CD4-positive, alpha-beta T cell treated with Interleukin-17A for 1 hour (primary cell): ENCODE results near the gene EXOSC10.

ENCODE experiments used
- DNase-seq: peaks from one replicate; pipeline ENCODE4 v3.0.0-alpha.2; 2020

Gene EXOSC10

DNA sequence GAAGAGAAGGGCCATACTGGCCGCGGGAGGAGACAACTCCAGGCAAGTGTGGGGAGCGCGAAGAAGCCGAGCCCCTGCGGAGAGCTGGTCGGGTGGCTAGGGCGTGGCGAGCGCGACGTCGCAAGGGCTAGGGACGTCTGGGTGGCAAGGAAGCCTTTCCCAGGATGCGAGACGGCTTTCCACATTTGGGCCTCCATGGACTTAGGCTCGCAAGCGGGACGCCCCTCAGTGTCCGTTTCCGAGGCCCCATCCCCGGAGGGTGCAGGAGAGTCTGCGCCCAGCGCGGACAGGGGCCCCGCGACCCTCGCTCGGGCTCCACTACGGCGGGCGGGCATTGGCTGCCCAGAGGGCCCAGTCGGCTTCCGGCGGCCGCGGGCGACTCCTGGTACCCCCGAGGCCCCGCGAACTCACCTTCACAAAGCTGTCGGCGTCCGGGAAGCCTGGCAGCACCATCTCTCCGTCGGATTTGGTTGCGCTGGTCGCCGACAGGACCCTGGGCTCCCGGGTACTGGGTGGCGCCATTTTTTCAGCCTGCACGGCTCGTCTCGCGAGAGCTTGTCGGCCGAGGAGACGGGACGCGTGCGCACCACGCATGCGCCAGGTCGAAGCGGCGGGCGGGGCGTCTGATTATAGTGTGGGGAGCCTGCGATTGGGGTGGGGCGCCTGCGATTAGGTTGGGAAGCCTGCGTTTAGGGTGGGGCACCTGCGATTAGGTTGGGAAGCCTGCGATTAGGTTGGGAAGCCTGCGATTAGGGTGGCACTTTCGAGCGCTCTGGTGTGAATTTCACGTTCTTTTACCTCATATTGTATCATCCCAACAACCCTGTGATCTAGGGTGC, at the start of gene EXOSC10:
Gene EXOSC10, minus strand, starts transcription at position 560 of the 839 bp plus-strand sequence. Its CDS starts 38 bp downstream, at position 522.
- peak; percentile 95 for DNase-seq

- DNase-seq, result no peak
Observed at GRCh38 chr1:11147197-11147770, 47.6 kb upstream of the EXOSC10 start.

- DNase-seq, result no peak
Observed at GRCh38 chr1:11145741-11146140, 46.1 kb upstream of the EXOSC10 start.

DNA sequence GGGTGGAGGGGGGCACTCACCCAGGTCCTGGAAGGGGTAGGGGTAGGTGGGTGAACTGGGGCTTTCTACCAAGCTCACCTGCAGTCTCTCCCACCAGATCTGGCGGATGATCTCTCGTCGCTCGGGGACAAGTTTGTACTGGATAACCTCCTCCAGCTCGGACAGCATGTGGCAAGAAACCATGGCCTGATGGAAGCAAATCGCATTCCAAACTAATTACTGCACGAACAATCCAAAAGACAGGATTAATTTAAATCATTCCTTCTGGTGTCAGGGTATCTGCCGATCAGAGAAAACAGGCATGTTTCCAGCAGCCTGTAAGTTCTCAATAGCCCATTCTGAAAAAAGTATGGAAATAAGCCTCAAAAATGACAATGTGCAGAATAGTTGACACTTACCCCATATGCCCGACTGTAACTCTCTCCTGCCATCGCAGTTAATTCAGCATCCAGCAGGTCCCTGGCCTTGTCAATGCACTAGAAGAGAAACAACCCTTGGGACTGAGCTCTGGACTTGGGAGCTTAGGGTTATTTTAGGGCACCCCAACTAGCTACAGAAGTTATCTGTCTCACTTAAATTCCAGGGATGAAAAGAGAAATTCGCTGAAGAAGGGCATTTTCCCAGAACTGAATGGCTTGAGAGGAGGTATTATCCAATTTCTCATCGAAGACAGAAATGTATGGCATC, 45.0 kb upstream of the EXOSC10 start:
- no peak for DNase-seq

GRCh38 chr1:11143907-11144306, 44.2 kb upstream of the EXOSC10 start:
- DNase-seq, result no peak

DNA sequence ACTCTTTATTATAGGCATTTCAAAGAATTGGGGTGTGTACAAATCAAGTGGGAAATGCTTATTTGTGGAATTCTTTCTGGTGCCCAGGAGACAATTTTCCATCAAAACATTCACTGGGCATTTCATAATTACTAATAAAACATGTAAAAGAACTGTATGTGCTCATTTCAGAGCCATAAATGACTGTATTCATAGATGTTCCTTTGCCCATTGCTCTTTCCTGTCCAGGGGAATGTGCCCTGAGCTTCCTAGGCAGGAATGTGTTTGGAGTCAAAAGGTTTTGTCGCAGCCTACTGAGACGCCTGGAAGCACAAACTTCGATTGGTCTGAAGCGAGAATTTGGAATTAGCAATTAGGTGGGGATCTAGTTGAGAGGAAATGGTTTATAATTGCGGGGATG, 43.7 kb upstream of the EXOSC10 start:
- DNase-seq, result no peak

DNA sequence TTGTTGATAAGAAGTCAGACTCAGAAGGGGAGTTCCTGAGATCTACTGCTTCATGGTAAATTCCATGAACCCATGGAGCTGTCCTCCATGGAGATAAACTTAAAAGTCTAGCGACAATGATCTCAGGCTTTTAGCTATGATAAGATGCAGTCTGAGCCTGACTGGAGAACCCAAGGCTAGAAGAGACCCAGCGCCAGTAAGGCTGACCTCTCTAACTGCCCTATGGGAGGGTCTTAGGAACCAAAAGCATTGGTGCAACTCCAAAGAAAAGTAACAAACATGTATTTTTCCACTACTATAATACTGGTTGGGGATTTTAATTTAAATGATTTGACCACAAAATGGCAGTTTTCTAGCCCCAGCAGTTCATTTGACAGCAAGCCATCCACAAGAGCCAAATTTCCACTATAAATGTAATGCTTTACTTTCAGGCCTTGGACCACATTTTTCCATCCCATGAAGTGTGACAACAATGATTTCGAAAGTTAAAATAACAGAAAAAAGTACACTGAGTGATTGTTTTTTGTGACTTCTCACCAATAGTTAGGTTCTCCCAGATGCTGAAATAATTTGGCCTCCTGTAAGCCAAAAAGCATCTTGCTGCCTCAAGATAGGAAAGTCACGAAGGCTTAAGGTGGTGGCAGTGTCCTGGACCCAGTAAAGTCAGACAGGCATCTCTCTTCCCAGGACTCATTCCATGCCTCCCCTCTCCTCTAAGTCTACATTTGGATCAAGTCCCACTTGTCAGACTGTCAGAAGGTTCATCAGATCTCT, 43.1 kb upstream of the EXOSC10 start:
- no peak for DNase-seq

GRCh38 chr1:11138952-11139351, 39.3 kb upstream of the EXOSC10 start:
- no peak for DNase-seq

GRCh38 chr1:11138029-11138428, 38.4 kb upstream of the EXOSC10 start:
- no peak for DNase-seq

GRCh38 chr1:11134898-11135266, 35.2 kb upstream of the EXOSC10 start:
- DNase-seq, result no peak

- no peak for DNase-seq
Observed at GRCh38 chr1:11134251-11134897, 34.7 kb upstream of the EXOSC10 start.

GRCh38 chr1:11132563-11133293, 33.1 kb upstream of the EXOSC10 start:
- no peak for DNase-seq

GRCh38 chr1:11131816-11132215, 32.1 kb upstream of the EXOSC10 start:
- no peak for DNase-seq

- no peak for DNase-seq
Observed at GRCh38 chr1:11130406-11130805, 30.7 kb upstream of the EXOSC10 start.

DNA sequence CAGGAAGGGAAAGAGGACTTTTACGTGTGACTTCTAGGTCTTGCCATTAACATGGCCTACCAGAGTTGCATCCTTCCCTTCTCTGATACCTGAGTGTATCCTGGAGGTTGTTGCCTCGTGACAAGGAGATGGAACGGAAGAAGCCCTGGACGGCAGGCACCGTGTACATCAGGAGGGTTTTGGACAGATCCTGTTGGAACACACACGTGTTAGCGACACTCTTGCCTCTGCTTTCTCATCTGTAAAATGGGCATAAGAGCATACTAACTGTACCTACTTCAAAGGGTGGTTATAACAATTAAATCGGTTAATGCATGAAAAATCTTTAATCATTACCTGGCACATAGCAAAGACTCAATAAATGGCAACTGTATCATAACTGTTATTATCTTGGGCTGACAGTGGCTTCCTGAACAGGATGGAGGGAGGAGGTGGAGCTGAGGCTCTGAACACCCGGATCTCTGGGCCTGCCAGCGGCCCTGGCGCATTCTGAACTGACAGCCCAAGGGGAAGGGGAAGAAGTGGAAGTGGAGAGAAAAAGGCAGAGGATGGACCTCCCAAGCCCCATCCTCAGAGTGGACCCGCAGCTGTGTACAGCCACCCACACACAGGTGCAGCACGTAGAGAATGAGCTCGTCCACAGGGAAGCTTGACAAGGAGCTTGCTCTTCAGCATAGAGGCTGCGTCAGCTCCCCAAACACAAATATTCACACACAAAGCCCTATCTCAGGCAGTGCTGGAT, 30.2 kb upstream of the EXOSC10 start:
- no peak for DNase-seq

GRCh38 chr1:11126569-11126968, 26.9 kb upstream of the EXOSC10 start:
- no peak for DNase-seq

- no peak for DNase-seq
Observed at GRCh38 chr1:11125931-11126330, 26.3 kb upstream of the EXOSC10 start.

DNA sequence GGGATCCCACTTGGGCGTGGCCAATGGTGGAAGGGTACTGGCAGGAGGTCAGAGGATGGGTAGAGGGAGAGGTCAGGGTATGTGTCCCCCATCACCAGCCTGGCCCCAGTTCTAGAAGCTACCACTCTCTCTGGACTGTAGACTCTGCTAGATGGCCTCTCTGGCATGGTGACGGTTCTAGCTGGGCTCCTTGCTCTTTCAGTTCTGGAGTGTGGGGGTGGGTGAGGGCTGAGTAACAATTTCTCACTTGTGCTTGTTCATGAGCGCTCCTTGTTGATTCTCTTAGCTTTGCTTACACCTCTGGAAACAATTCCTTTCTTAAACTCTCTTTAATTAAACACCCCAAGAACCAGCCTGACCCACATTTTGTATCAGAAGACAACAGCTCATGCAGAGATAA, 25.3 kb upstream of the EXOSC10 start:
- no peak for DNase-seq

DNA sequence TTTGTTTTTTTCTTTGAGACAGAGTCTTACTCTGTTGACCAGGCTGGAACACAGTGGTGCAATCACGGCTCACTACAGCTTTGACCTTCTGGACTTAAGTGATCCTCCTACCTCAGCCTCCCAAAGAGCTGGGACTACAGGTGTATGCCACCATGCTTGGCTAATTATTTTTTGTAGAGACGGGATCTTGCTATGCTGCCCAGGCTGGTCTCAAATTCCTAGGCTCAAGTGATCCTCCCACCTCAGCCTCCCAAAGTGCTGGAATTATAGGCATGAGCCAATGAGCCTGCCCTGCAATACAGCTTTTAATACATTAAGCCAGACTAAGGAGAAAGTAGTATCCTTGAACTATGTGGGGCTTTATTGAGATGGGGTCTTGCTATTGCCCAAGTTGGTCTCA, 16.6 kb upstream of the EXOSC10 start:
- DNase-seq, result no peak

- no peak for DNase-seq
Observed at GRCh38 chr1:11114966-11115365, 15.3 kb upstream of the EXOSC10 start.

GRCh38 chr1:11109047-11109760, 9.5 kb upstream of the EXOSC10 start:
- DNase-seq, result no peak
